GM12878 (cell line): ENCODE data around the gene CNGB1. TPM values are rescaled to one million over a fixed set of nuclear protein-coding genes. Genes with fewer than 3 reads are reported as not detected.

Experiments used
- ATAC-seq: fragments of 200-7000 bp; cut with Tn5 transposase; 3 replicates; pipeline ENCODE4 v1.9.1; 2020; ENCODE audit warnings: mild to moderate bottlenecking, moderate library complexity
- BruUV-seq: library from RNA; stranded (reverse); fragments of 400-500 nt; replicated peaks from 2 replicates; lab custom pipeline; 2021; lab: Mats Ljungman, UMichigan
- CTCF ChIA-PET: fragments of 300-600 bp; sonication (Branson Sonifier 250); formaldehyde crosslinking; extraction: SDS; loops from one replicate; lab custom pipeline; 2021; ENCODE audit warnings: inconsistent platforms; lab: Yijun Ruan, JAX
- POLR2A ChIA-PET: fragments of 350-600 bp; formaldehyde crosslinking; extraction: SDS; loops from one replicate; lab custom pipeline; 2021; ENCODE audit warnings: inconsistent platforms; lab: Charles Lee
- RAD21 ChIA-PET: fragments of 300-600 bp; sonication (Branson Sonifier 250); formaldehyde crosslinking; loops from one replicate; lab custom pipeline; 2023; ENCODE audit warnings: antibody characterized with exemption; ENCODE audit not compliant: unreplicated experiment; lab: Charles Lee
- SMC1A ChIA-PET: fragments of 300-600 bp; sonication (Branson Sonifier 250); formaldehyde crosslinking; loops from one replicate; lab custom pipeline; 2023; ENCODE audit not compliant: unreplicated experiment, uncharacterized antibody; lab: Charles Lee
- DNase-seq: peaks from one replicate; pipeline ENCODE4 v3.0.0-alpha.2; 2011; ENCODE audit warnings: low read depth, low spot score
- FAIRE-seq: peaks from 3 replicates; lab custom pipeline; 2011; peaks lifted over from hg19 to GRCh38; lab: Jason Lieb, UNC
- H2AFZ ChIP-seq: 2 replicates; pipeline ENCODE4 v1.6.0; 2011; ENCODE audit warnings: low read depth, low read length, control low read depth; ENCODE audit not compliant: control insufficient read depth
- H3K27ac ChIP-seq: 2 replicates; pipeline ENCODE4 v1.5.1; 2011; ENCODE audit warnings: control low read depth; ENCODE audit not compliant: control insufficient read depth, insufficient read depth
- H3K27me3 ChIP-seq, 2 experiments: replicated peaks in 1 of 2; 2 replicates each; pipeline versions ENCODE4 v1.6.0 to v1.6.1; 2011; ENCODE audit warnings: low read length in 1 of 2; ENCODE audit not compliant: control insufficient read depth in 2 of 2, insufficient read depth in 2 of 2
- H3K36me3 ChIP-seq, 2 experiments: 2 replicates each; pipeline ENCODE4 v1.5.1; 2011; ENCODE audit warnings: low read length in 1 of 2; ENCODE audit not compliant: control insufficient read depth in 2 of 2, insufficient read depth in 2 of 2
- H3K4me1 ChIP-seq: 2 replicates; pipeline ENCODE4 v1.6.1; 2011; ENCODE audit warnings: mild to moderate bottlenecking, low read length, moderate library complexity, mixed read lengths; ENCODE audit not compliant: control insufficient read depth, insufficient read depth
- H3K4me2 ChIP-seq: 2 replicates; pipeline ENCODE4 v1.6.0; 2011; ENCODE audit warnings: control low read depth; ENCODE audit not compliant: control insufficient read depth, insufficient read depth
- H3K4me3 ChIP-seq: fragments of 200-600 bp; sonication (generic); 2 replicates; pipeline ENCODE4 v1.5.1; 2016
- H3K79me2 ChIP-seq: 2 replicates; pipeline ENCODE4 v1.6.0; 2011; ENCODE audit warnings: low read length; ENCODE audit not compliant: control insufficient read depth, insufficient read depth
- H3K9ac ChIP-seq: 2 replicates; pipeline ENCODE4 v1.8.0; 2011; ENCODE audit warnings: low read length, control low read depth, mixed read lengths; ENCODE audit not compliant: control insufficient read depth, insufficient read depth
- H3K9me3 ChIP-seq: replicated peaks from 3 replicates; pipeline ENCODE4 v1.5.1; 2011; ENCODE audit warnings: mild to moderate bottlenecking, low read length; ENCODE audit not compliant: control insufficient read depth, insufficient read depth
- H4K20me1 ChIP-seq: 2 replicates; pipeline ENCODE4 v1.6.0; 2011; ENCODE audit not compliant: control insufficient read depth, insufficient read depth
- ATF3 ChIP-seq: IDR thresholded peaks from 2 replicates; pipeline ENCODE4 v1.6.1; 2011; ENCODE audit warnings: low read depth, mild to moderate bottlenecking, low read length, moderate library complexity, borderline replicate concordance; ENCODE audit errors: extremely low read depth
- BACH1 ChIP-seq: fragments of 450-650 bp; IDR thresholded peaks from 2 replicates; pipeline ENCODE4 v1.6.1; 2017; ENCODE audit warnings: mild to moderate bottlenecking, borderline replicate concordance
- CBFB ChIP-seq: IDR thresholded peaks from 2 replicates; pipeline ENCODE4 v1.6.1; 2016; ENCODE audit warnings: antibody characterized with exemption, low read depth
- CBX5 ChIP-seq: sonication (generic); IDR thresholded peaks from 2 replicates; pipeline ENCODE4 v1.6.1; 2016; ENCODE audit warnings: low read depth, moderate library complexity, mild to moderate bottlenecking, inconsistent platforms
- ELK1 ChIP-seq: IDR thresholded peaks from 2 replicates; pipeline ENCODE4 v1.6.1; 2012; ENCODE audit warnings: low read depth, low read length, improper control_type of control experiment
- ETV6 ChIP-seq, 2 experiments: fragments of 450-650 bp in 1 of 2; IDR thresholded peaks in 1 of 2; conservative IDR thresholded peaks in 1 of 2; 2 replicates each; pipeline ENCODE4 v1.6.1; 2014; ENCODE audit warnings: antibody characterized with exemption in 1 of 2, borderline replicate concordance in 1 of 2, low read depth in 1 of 2, mild to moderate bottlenecking in 1 of 2, moderate library complexity in 1 of 2
- FOXM1 ChIP-seq: IDR thresholded peaks from 2 replicates; pipeline ENCODE4 v1.6.1; 2012; ENCODE audit warnings: low read depth, mild to moderate bottlenecking, inconsistent platforms, low read length, moderate library complexity
- HSF1 ChIP-seq: fragments of 150-350 bp; IDR thresholded peaks from 2 replicates; pipeline ENCODE4 v1.6.1; 2014; ENCODE audit warnings: mild to moderate bottlenecking, low read depth, low read length
- KDM1A ChIP-seq: fragments of 200-600 bp; sonication (generic); IDR thresholded peaks from 2 replicates; pipeline ENCODE4 v1.6.1; 2016; ENCODE audit warnings: borderline replicate concordance
- NRF1 ChIP-seq: conservative IDR thresholded peaks from 2 replicates; pipeline ENCODE4 v1.6.1; 2011; ENCODE audit warnings: mild to moderate bottlenecking, low read depth, low read length, improper control_type of control experiment
- PAX8 ChIP-seq: fragments of 450-650 bp; IDR thresholded peaks from 2 replicates; pipeline ENCODE4 v1.6.1; 2017; ENCODE audit warnings: mild to moderate bottlenecking, moderate library complexity
- POU2F2 ChIP-seq: IDR thresholded peaks from 3 replicates; pipeline ENCODE4 v1.6.1; 2011; ENCODE audit warnings: low read depth, mild to moderate bottlenecking, low read length, borderline replicate concordance
- RAD51 ChIP-seq: fragments of 450-650 bp; IDR thresholded peaks from 2 replicates; pipeline ENCODE4 v1.6.1; 2016; ENCODE audit warnings: moderate library complexity, mild to moderate bottlenecking, inconsistent platforms
- RELB ChIP-seq: fragments of 450-650 bp; IDR thresholded peaks from 2 replicates; pipeline ENCODE4 v1.6.1; 2017; ENCODE audit warnings: low read depth, mild to moderate bottlenecking, moderate library complexity
- TARDBP ChIP-seq: IDR thresholded peaks from 2 replicates; pipeline ENCODE4 v1.6.1; 2016; ENCODE audit warnings: borderline replicate concordance
- WGBS: methylation state at CpG from one replicate; pipeline ENCODE4 v1.1.6; 2016; ENCODE audit warnings: low lambda C conversion rate; ENCODE audit not compliant: insufficient replicate concordance, insufficient coverage; ENCODE audit errors: missing lambda C conversion rate; 5-methylcytosine and 5-hydroxymethylcytosine counted together
- in situ Hi-C: fragments of 300-500 bp; cut with MboI; formaldehyde crosslinking; loops from 9 replicates; pipeline ENCODE4 v1.14.3; 2018; ENCODE audit warnings: mixed read lengths
- intact Hi-C: fragments of 100-400 bp; cut with micrococcal nuclease; formaldehyde crosslinking; loops from one replicate; pipeline ENCODE4 v1.14.2; 2022; ENCODE audit not compliant: unreplicated experiment
- polyA plus RNA-seq, 11 experiments: library from polyadenylated mRNA; depleted of rRNA in 4 of 11; unstranded in 6 of 11; stranded (reverse) in 5 of 11; fragments of >200 nt; fragmentation: Nextera tagmentation in 4 of 11; fragmentation: Illumina TruSeq in 1 of 11; extraction: Ambion mirVana in 4 of 11; extraction: Trizol in 1 of 11; gene quantifications; 1 replicate in 1 of 11; 2 replicates in 10 of 11; pipeline versions ENCODE4 v1.2.1 to v1.2.3, GENCODE V29; 2011 to 2016; ENCODE audit warnings: inconsistent platforms in 2 of 11, missing spikeins in 2 of 11, low read depth in 1 of 11
- total RNA-seq, 4 experiments: library from RNA; depleted of rRNA in 3 of 4; stranded (reverse); fragments of >200 nt in 3 of 4; fragmentation: Illumina TruSeq in 1 of 4; extraction: Trizol in 1 of 4; gene quantifications; 2 replicates each; pipeline versions ENCODE4 v1.2.1 to v1.2.3, GENCODE V29; 2013 to 2021

The CNGB1 gene
- total and polyA plus RNA-seq, 10 of the 15 experiments (the other 5 are each of a cell fraction or from before 2014, with no cell fraction given) = 0.03 TPM; not detected in 9

- WGBS = 14% methylated on average over 6 of the region's 6 CpGs
- no peak for TF ChIP-seq RELB
- no peak for TF ChIP-seq CBX5
- no peak for TF ChIP-seq FOXM1
- TF ChIP-seq NRF1 = no peak
- TF ChIP-seq POU2F2 = no peak
- no peak for TF ChIP-seq KDM1A
- no peak for TF ChIP-seq ELK1
- no peak for TF ChIP-seq BACH1
- no peak for TF ChIP-seq TARDBP
- TF ChIP-seq HSF1 = no peak
- TF ChIP-seq ETV6 (conservative IDR thresholded peaks at IDR 0.05 in 1 of 2, IDR thresholded peaks at IDR 0.05 in 1 of 2; ENCODE audit: borderline replicate concordance in 1 of 2, low read depth in 1 of 2) = no peak
- TF ChIP-seq ATF3 = no peak
- TF ChIP-seq RAD51 = no peak
- no peak for TF ChIP-seq PAX8
- no peak for TF ChIP-seq CBFB
Observed at GRCh38 chr16:57867000-57867561, 103.8 kb downstream of the CNGB1 start.

More at GRCh38 chr16:57867000-57867561, 103.8 kb downstream of the CNGB1 start:
- ATAC-seq (no peak), FAIRE-seq (no peak), DNase-seq (no peak)
- no peak overlapping the region for H2AFZ ChIP-seq
- H3K79me2 ChIP-seq = no peaks in the 10 kb centered on the region
- SMC1A ChIA-PET = interaction anchor here (1.2 kb wide), 1 partner anchor 84 kb away, joined by 3 read pairs; no protein-coding TSS in a partner anchor
- RAD21 ChIA-PET = no interaction called here
- intact Hi-C loops = no loop called here
- no peaks in the 10 kb centered on the region for H3K27me3 ChIP-seq
- no TSS peak for BruUV-seq
- no peak overlapping the region for H3K27ac ChIP-seq
- no peak overlapping the region for H3K4me3 ChIP-seq
- H3K36me3 ChIP-seq = no peaks in the 10 kb centered on the region
- no peaks in the 10 kb centered on the region for H4K20me1 ChIP-seq
- no peaks in the 10 kb centered on the region for H3K9me3 ChIP-seq
- in situ Hi-C loops = no loop called here
- H3K9ac ChIP-seq = no peak overlapping the region
- CTCF ChIA-PET = interaction anchor here (0.7 kb wide), 1 partner anchor 1080 kb away, joined by 3 read pairs; no protein-coding TSS in a partner anchor
- H3K4me2 ChIP-seq = no peak overlapping the region
- POLR2A ChIA-PET = interaction anchor here (0.7 kb wide), 1 partner anchor 45 kb away, joined by 4 read pairs; no protein-coding TSS in a partner anchor
- peaks cover 10% of the 10 kb centered on the region for H3K4me1 ChIP-seq
